Gastrocnemius medialis (tissue), 4 donors: ENCODE results near the gene CDKN2D. TPM values are rescaled to one million over a fixed set of nuclear protein-coding genes. Genes with fewer than 3 reads are reported as not detected.

ENCODE experiments used
- ATAC-seq, 2 donors: fragments of 150-250 bp; one replicate each; pipeline ENCODE4 v1.9.1; 2016
- DNase-seq, 2 donors: peaks; one replicate each; pipeline ENCODE4 v3.0.0-alpha.2; 2019
- H3K27ac ChIP-seq, 4 donors: fragments of 200-600 bp; sonication (generic); 1 replicate in 1 of 4; 2 replicates in 3 of 4; pipeline ENCODE4 v1.5.1; 2016 to 2018; ENCODE audit warnings: mild to moderate bottlenecking in 2 of 4, moderate library complexity in 1 of 4
- H3K27me3 ChIP-seq, 3 donors: fragments of 200-600 bp; sonication (generic) in 2 of 3; 1 replicate in 1 of 3; 2 replicates in 2 of 3; pipeline versions ENCODE4 v1.5.1 to v1.6.0; 2016 to 2019; ENCODE audit warnings: mild to moderate bottlenecking in 1 of 3, moderate library complexity in 1 of 3
- H3K36me3 ChIP-seq, 2 donors: fragments of 200-600 bp; sonication (generic) in 1 of 2; one replicate each; pipeline ENCODE4 v1.5.1; 2017 to 2018
- H3K4me1 ChIP-seq, 2 donors: fragments of 200-600 bp; sonication (generic) in 1 of 2; one replicate each; pipeline ENCODE4 v1.5.1; 2016 to 2017; ENCODE audit warnings: mild to moderate bottlenecking in 2 of 2
- H3K4me3 ChIP-seq, 4 donors: fragments of 200-600 bp; sonication (generic) in 3 of 4; 1 replicate in 1 of 4; 2 replicates in 3 of 4; pipeline ENCODE4 v1.5.1; 2016 to 2019; ENCODE audit warnings: mild to moderate bottlenecking in 2 of 4
- H3K9me3 ChIP-seq, 3 donors: fragments of 200-600 bp; sonication (generic) in 2 of 3; 1 replicate in 1 of 3; 2 replicates in 2 of 3; pipeline ENCODE4 v1.5.1; 2016 to 2019
- CTCF ChIP-seq, 5 experiments: fragments of 450-650 bp in 3 of 5; fragments of 200-600 bp in 2 of 5; sonication (generic) in 2 of 5; IDR thresholded peaks in 4 of 5; conservative IDR thresholded peaks in 1 of 5; 1 replicate in 4 of 5; 2 replicates in 1 of 5; pipeline ENCODE4 v1.5.1; 2016 to 2019; ENCODE audit warnings: antibody characterized with exemption in 5 of 5, mild to moderate bottlenecking in 3 of 5, moderate library complexity in 3 of 5
- POLR2A ChIP-seq, 2 donors: fragments of 450-650 bp; IDR thresholded peaks; one replicate each; pipeline ENCODE4 v1.6.1; 2017; ENCODE audit warnings: antibody characterized with exemption in 2 of 2, mild to moderate bottlenecking in 2 of 2, moderate library complexity in 2 of 2
- in situ Hi-C, 4 donors: fragments of 200-750 bp; cut with MboI; loops; one replicate each; pipeline versions ENCODE4 v1.15.0 to v1.8.0; 2017; ENCODE audit warnings: low sequenced_read_pairs in 4 of 4
- intact Hi-C: fragments of 100-400 bp; cut with DNase I; formaldehyde crosslinking; loops from one replicate; pipeline ENCODE4 v1.15.1; 2023; ENCODE audit warnings: low total_unique reads
- total RNA-seq, 4 donors: library from RNA; depleted of rRNA; stranded (reverse); fragments of >200 nt; gene quantifications; one replicate each; pipeline versions ENCODE4 v1.1.0 to v1.2.3, GENCODE V29; 2016

The CDKN2D gene
- total RNA-seq, 4 donors from 2014 or later: 7.3 to 18.1 (median 13.4) TPM

- in situ Hi-C loops: no loop called here
- intact Hi-C loops: no loop called here
- ATAC-seq (no peak), DNase-seq (no peak)
- peaks cover 4 to 5% of the 10 kb centered on the region in 2 donors for H3K4me1 ChIP-seq
- no peak overlapping the region for H3K27ac ChIP-seq
- H3K9me3 ChIP-seq: no peaks in the 10 kb centered on the region
- TF ChIP-seq POLR2A (IDR thresholded peaks at IDR 0.05) (no peak), CTCF (IDR thresholded peaks at IDR 0.05 in 4 of 5, conservative IDR thresholded peaks at IDR 0.05 in 1 of 5) (no peak)
- peaks cover 0 to 12% (median 11%) of the 10 kb centered on the region in 3 donors for H3K27me3 ChIP-seq
- no peaks in the 10 kb centered on the region for H3K36me3 ChIP-seq
- no peak overlapping the region for H3K4me3 ChIP-seq
These were observed 24.4 kb upstream of the CDKN2D start for GRCh38 chr19:10593148-10593547.

GRCh38 chr19:10587839-10588150 lies 19.0 kb upstream of the CDKN2D start:
- in situ Hi-C loops: no loop called here
- TF ChIP-seq CTCF (IDR thresholded peaks at IDR 0.05 in 4 of 5, conservative IDR thresholded peaks at IDR 0.05 in 1 of 5) (no peak), POLR2A (IDR thresholded peaks at IDR 0.05) (no peak)
- no peak overlapping the region for H3K4me3 ChIP-seq
- no peaks in the 10 kb centered on the region for H3K4me1 ChIP-seq
- ATAC-seq: no peak
- H3K36me3 ChIP-seq: no peaks in the 10 kb centered on the region
- no peak overlapping the region for H3K27ac ChIP-seq
- peaks cover 3 to 24% (median 17%) of the 10 kb centered on the region in 3 donors for H3K27me3 ChIP-seq
- DNase-seq: no peak
- H3K9me3 ChIP-seq: no peaks in the 10 kb centered on the region
- intact Hi-C loops: no loop called here

- Histone ChIP-seq H3K4me1 (no peaks in the 10 kb centered on the region), H3K27me3 (peaks cover 3 to 24% (median 17%) of the 10 kb centered on the region in 3 donors), H3K36me3 (no peaks in the 10 kb centered on the region), H3K4me3 (no peak within 1 kb of the TSS), H3K27ac (no peak within 1 kb of the TSS), H3K9me3 (no peaks in the 10 kb centered on the region)
- in situ Hi-C loops (no loop called here), intact Hi-C loops (no loop called here)
- ATAC-seq: no peak
- DNase-seq: no peak
- no peak for TF ChIP-seq CTCF (IDR thresholded peaks at IDR 0.05 in 4 of 5, conservative IDR thresholded peaks at IDR 0.05 in 1 of 5)
- no peak for TF ChIP-seq POLR2A (IDR thresholded peaks at IDR 0.05)
These were observed 18.5 kb upstream of the CDKN2D start, which contains the start of gene AP1M2 for GRCh38 chr19:10587022-10587838. TSS of gene AP1M2 (minus strand) at chr19:10587312. CDS start at chr19:10587231, 81 bp downstream.

- Histone ChIP-seq H3K4me1 (peaks cover 0 to under 1% of the 10 kb centered on the region in 2 donors), H3K36me3 (no peaks in the 10 kb centered on the region), H3K27ac (no peak overlapping the region), H3K27me3 (peaks cover 3 to 24% (median 17%) of the 10 kb centered on the region in 3 donors), H3K9me3 (no peaks in the 10 kb centered on the region), H3K4me3 (no peak overlapping the region)
- DNase-seq (no peak), ATAC-seq (no peak)
- TF ChIP-seq POLR2A (IDR thresholded peaks at IDR 0.05) (no peak), CTCF (IDR thresholded peaks at IDR 0.05 in 4 of 5, conservative IDR thresholded peaks at IDR 0.05 in 1 of 5) (no peak)
- in situ Hi-C loops: no loop called here
- intact Hi-C loops: no loop called here
These were observed 17.6 kb upstream of the CDKN2D start for GRCh38 chr19:10586396-10586795.
